HL-60 (cell line): ENCODE data around the gene CREB5.

Experiments used
- DNase-seq, 2 experiments: peaks; one replicate each; pipeline ENCODE4 v3.0.0-alpha.2; 2010 to 2020; ENCODE audit warnings: low read depth in 1 of 2, low spot score in 1 of 2
- H3K27ac ChIP-seq: fragments of 250-450 bp; sonication (Bioruptor Pico); replicated peaks from 2 replicates; pipeline ENCODE4 v1.5.1; 2020; ENCODE audit warnings: mild to moderate bottlenecking, moderate library complexity
- H3K27me3 ChIP-seq: fragments of 250-450 bp; sonication (Bioruptor Pico); 2 replicates; pipeline ENCODE4 v1.5.1; 2021; ENCODE audit warnings: mild to moderate bottlenecking, moderate library complexity; ENCODE audit not compliant: insufficient read depth, poor library complexity, severe bottlenecking
- H3K4me3 ChIP-seq: replicated peaks from 2 replicates; pipeline ENCODE4 v1.5.1; 2011; ENCODE audit warnings: mild to moderate bottlenecking, control low read depth, low read length; ENCODE audit not compliant: insufficient read depth
- CTCF ChIP-seq: IDR thresholded peaks from one replicate; pipeline ENCODE4 v1.5.1; 2011; ENCODE audit warnings: low read length, control low read depth, inconsistent platforms; ENCODE audit not compliant: insufficient read depth
- GABPA ChIP-seq: IDR thresholded peaks from 2 replicates; pipeline ENCODE4 v1.6.1; 2012; ENCODE audit warnings: low read depth
- POLR2AphosphoS5 ChIP-seq: IDR thresholded peaks from 2 replicates; pipeline ENCODE4 v1.6.1; 2012; ENCODE audit warnings: low read depth
- REST ChIP-seq: IDR thresholded peaks from 2 replicates; pipeline ENCODE4 v1.6.1; 2012; ENCODE audit warnings: low read depth; ENCODE audit not compliant: insufficient replicate concordance
- SPI1 ChIP-seq: IDR thresholded peaks from 2 replicates; pipeline ENCODE4 v1.6.1; 2012; ENCODE audit warnings: low read depth, mild to moderate bottlenecking, borderline replicate concordance

CREB5 gene

GRCh38 chr7:28621369-28621841, 209.1 kb downstream of the CREB5 start:
- DNase-seq, result no peak
- Histone ChIP-seq H3K27me3 (peaks cover 3% of the 10 kb centered on the region), H3K27ac (no peak overlapping the region), H3K4me3 (no peak overlapping the region)
- TF ChIP-seq POLR2AphosphoS5, result no peak
- no peak for TF ChIP-seq GABPA
- TF ChIP-seq SPI1, result no peak
- no peak for TF ChIP-seq REST
- no peak for TF ChIP-seq CTCF

- Histone ChIP-seq H3K27ac (no peak overlapping the region), H3K4me3 (no peak overlapping the region), H3K27me3 (no peaks in the 10 kb centered on the region)
- DNase-seq, result no peak
- TF ChIP-seq REST (no peak), SPI1 (no peak), CTCF (no peak), GABPA (no peak), POLR2AphosphoS5 (no peak)
Observed at GRCh38 chr7:28623105-28623730, 210.9 kb downstream of the CREB5 start.

GRCh38 chr7:28623863-28624262, 211.5 kb downstream of the CREB5 start:
- H3K27me3 ChIP-seq, result no peaks in the 10 kb centered on the region
- no peak for DNase-seq
- TF ChIP-seq SPI1 (no peak), REST (no peak), CTCF (no peak), GABPA (no peak), POLR2AphosphoS5 (no peak)
- H3K27ac ChIP-seq, result no peak overlapping the region
- no peak overlapping the region for H3K4me3 ChIP-seq
